ENCODE measurements around the gene TRIM74.
"Not testable (repeated sequence)": the region's sequence is repeated elsewhere in the genome, so short reads cannot be mapped to it uniquely, and the experiment has no call there.

DNA sequence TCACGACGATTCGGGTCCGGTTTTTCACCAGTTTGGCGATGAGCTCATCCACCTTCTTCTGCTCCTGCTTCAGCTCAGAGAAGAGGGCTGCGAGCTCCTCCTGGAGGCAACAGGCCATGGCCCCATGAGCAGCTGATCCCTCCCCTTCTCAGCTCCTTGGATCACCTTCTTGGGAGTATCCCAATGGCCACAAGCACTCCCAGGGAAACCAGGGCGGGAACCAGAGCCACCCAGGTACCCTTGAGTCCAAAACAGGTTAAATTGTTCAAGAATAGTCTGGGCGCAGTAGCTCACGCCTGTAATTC is 8.0 kb downstream of the TRIM74 start:
- TF ChIP-seq, protein P1, sequence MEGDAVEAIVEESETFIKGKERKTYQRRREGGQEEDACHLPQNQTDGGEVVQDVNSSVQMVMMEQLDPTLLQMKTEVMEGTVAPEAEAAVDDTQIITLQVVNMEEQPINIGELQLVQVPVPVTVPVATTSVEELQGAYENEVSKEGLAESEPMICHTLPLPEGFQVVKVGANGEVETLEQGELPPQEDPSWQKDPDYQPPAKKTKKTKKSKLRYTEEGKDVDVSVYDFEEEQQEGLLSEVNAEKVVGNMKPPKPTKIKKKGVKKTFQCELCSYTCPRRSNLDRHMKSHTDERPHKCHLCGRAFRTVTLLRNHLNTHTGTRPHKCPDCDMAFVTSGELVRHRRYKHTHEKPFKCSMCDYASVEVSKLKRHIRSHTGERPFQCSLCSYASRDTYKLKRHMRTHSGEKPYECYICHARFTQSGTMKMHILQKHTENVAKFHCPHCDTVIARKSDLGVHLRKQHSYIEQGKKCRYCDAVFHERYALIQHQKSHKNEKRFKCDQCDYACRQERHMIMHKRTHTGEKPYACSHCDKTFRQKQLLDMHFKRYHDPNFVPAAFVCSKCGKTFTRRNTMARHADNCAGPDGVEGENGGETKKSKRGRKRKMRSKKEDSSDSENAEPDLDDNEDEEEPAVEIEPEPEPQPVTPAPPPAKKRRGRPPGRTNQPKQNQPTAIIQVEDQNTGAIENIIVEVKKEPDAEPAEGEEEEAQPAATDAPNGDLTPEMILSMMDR (IDR thresholded peaks at IDR 0.05 in 2 of 3, conservative IDR thresholded peaks at IDR 0.05 in 1 of 3; ENCODE audit: borderline replicate concordance in 1 of 3, insufficient read depth in 1 of 3, low read depth in 2 of 3, low read length in 2 of 3) = not testable (repeated sequence)
- not testable (repeated sequence) for TF ChIP-seq CEBPB (IDR thresholded peaks at IDR 0.05; ENCODE audit: low read depth); POLR2A (IDR thresholded peaks at IDR 0.05; ENCODE audit: borderline replicate concordance, extremely low read depth, insufficient read depth, insufficient read length); ZNF274 (IDR thresholded peaks at IDR 0.05; ENCODE audit: low read depth, low read length); POLR2AphosphoS5 (IDR thresholded peaks at IDR 0.05; ENCODE audit: low read depth, low read length); EZH2 (IDR thresholded peaks at IDR 0.05)
- TF ChIP-seq, protein P2, sequence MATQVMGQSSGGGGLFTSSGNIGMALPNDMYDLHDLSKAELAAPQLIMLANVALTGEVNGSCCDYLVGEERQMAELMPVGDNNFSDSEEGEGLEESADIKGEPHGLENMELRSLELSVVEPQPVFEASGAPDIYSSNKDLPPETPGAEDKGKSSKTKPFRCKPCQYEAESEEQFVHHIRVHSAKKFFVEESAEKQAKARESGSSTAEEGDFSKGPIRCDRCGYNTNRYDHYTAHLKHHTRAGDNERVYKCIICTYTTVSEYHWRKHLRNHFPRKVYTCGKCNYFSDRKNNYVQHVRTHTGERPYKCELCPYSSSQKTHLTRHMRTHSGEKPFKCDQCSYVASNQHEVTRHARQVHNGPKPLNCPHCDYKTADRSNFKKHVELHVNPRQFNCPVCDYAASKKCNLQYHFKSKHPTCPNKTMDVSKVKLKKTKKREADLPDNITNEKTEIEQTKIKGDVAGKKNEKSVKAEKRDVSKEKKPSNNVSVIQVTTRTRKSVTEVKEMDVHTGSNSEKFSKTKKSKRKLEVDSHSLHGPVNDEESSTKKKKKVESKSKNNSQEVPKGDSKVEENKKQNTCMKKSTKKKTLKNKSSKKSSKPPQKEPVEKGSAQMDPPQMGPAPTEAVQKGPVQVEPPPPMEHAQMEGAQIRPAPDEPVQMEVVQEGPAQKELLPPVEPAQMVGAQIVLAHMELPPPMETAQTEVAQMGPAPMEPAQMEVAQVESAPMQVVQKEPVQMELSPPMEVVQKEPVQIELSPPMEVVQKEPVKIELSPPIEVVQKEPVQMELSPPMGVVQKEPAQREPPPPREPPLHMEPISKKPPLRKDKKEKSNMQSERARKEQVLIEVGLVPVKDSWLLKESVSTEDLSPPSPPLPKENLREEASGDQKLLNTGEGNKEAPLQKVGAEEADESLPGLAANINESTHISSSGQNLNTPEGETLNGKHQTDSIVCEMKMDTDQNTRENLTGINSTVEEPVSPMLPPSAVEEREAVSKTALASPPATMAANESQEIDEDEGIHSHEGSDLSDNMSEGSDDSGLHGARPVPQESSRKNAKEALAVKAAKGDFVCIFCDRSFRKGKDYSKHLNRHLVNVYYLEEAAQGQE (IDR thresholded peaks at IDR 0.05; ENCODE audit: low read depth) = not testable (repeated sequence)
- TF ChIP-seq, protein P3, sequence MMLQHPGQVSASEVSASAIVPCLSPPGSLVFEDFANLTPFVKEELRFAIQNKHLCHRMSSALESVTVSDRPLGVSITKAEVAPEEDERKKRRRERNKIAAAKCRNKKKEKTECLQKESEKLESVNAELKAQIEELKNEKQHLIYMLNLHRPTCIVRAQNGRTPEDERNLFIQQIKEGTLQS (IDR thresholded peaks at IDR 0.05) = not testable (repeated sequence)
